Erythroblast (primary cell): ENCODE results near the gene TTC9C.

Experiments
- GATA1 ChIP-seq: IDR thresholded peaks from 2 replicates; pipeline ENCODE4 v1.6.1; 2011; ENCODE audit warnings: low read depth, mild to moderate bottlenecking, control low read depth, low read length, moderate library complexity
- POLR2A ChIP-seq: IDR thresholded peaks from 2 replicates; pipeline ENCODE4 v1.6.1; 2011; ENCODE audit warnings: mild to moderate bottlenecking, low read length

DNA sequence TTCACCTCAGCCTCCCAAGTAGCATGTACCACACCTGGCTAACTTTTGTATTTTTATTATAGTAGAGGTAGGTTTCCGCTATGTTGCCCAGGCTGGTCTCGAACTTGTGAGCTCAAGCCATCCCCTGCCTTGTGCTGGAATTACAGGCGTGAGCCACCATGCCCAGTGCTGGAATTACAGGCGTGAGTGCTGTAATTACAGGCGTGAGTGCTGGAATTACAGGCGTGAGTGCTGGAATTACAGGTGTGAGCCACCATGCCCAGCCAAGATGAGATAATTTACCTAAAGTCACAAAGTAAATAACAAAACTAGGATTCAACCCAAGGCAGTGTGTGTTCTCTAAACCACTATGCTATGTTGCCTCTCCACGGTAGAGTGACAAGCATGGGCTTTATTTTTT, 45.8 kb upstream of the TTC9C start:
- TF ChIP-seq POLR2A (no peak), GATA1 (no peak)
